Liver (tissue), 3 donors: ENCODE data around the gene JCAD.

Experiments used
- ATF3 ChIP-seq: IDR thresholded peaks from 2 replicates; pipeline ENCODE4 v1.6.1; 2016; ENCODE audit warnings: antibody characterized with exemption
- CTCF ChIP-seq: fragments of 150-350 bp; IDR thresholded peaks from 2 replicates; pipeline ENCODE4 v1.5.1; 2017; ENCODE audit warnings: improper control_type of control experiment, low read depth, low read length; ENCODE audit not compliant: missing input control
- GABPA ChIP-seq, 2 donors: IDR thresholded peaks in 1 of 2; conservative IDR thresholded peaks in 1 of 2; 2 replicates each; pipeline ENCODE4 v1.6.1; 2016; ENCODE audit warnings: antibody characterized with exemption in 2 of 2, mild to moderate bottlenecking in 1 of 2, moderate library complexity in 1 of 2
- MAX ChIP-seq: IDR thresholded peaks from 2 replicates; pipeline ENCODE4 v1.6.1; 2016; ENCODE audit warnings: antibody characterized with exemption
- RAD21 ChIP-seq, 2 donors: IDR thresholded peaks; 2 replicates each; pipeline ENCODE4 v1.6.1; 2016; ENCODE audit warnings: antibody characterized with exemption in 2 of 2, mild to moderate bottlenecking in 2 of 2
- REST ChIP-seq: IDR thresholded peaks from 2 replicates; pipeline ENCODE4 v1.6.1; 2016; ENCODE audit warnings: antibody characterized with exemption, mild to moderate bottlenecking
- TAF1 ChIP-seq: conservative IDR thresholded peaks from 2 replicates; pipeline ENCODE4 v1.6.1; 2016; ENCODE audit warnings: antibody characterized with exemption, mild to moderate bottlenecking
- YY1 ChIP-seq: IDR thresholded peaks from 2 replicates; pipeline ENCODE4 v1.6.1; 2016; ENCODE audit warnings: antibody characterized with exemption, mild to moderate bottlenecking
- ZBTB33 ChIP-seq: IDR thresholded peaks from 2 replicates; pipeline ENCODE4 v1.6.1; 2016; ENCODE audit warnings: antibody characterized with exemption
- donor health status: healthy.
- donor health status: healthy.

- no peak for TF ChIP-seq CTCF
- no peak for TF ChIP-seq GABPA (IDR thresholded peaks at IDR 0.05 in 1 of 2, conservative IDR thresholded peaks at IDR 0.05 in 1 of 2)
- TF ChIP-seq RAD21 (IDR thresholded peaks at IDR 0.05) = no peak
- TF ChIP-seq TAF1 = no peak
- no peak for TF ChIP-seq REST
- no peak for TF ChIP-seq ZBTB33
- TF ChIP-seq ATF3 = no peak
- no peak for TF ChIP-seq YY1
- TF ChIP-seq MAX = no peak
Measured at GRCh38 chr10:30106987-30107386, 47.6 kb upstream of the JCAD start.
